Suprapubic skin (tissue), 4 donors: ENCODE measurements around the gene DGUOK. TPM values are rescaled to one million over a fixed set of nuclear protein-coding genes. Genes with fewer than 3 reads are reported as not detected.
A peak's percentile ranks its signal among the peaks of the same experiment; 100 is the strongest.

Experiments
- DNase-seq, 2 donors: peaks; one replicate each; pipeline ENCODE4 v3.0.0-alpha.2; 2019; ENCODE audit warnings: low spot score in 2 of 2
- H3K27ac ChIP-seq: fragments of 200-600 bp; sonication (generic); one replicate; pipeline ENCODE4 v1.5.1; 2019
- H3K27me3 ChIP-seq: fragments of 200-600 bp; sonication (generic); one replicate; pipeline ENCODE4 v1.5.1; 2019
- H3K36me3 ChIP-seq: fragments of 200-600 bp; sonication (generic); one replicate; pipeline ENCODE4 v1.5.1; 2019
- H3K4me1 ChIP-seq: fragments of 200-600 bp; sonication (generic); one replicate; pipeline ENCODE4 v1.5.1; 2019
- H3K4me3 ChIP-seq: fragments of 200-600 bp; sonication (generic); one replicate; pipeline ENCODE4 v1.5.1; 2019; ENCODE audit warnings: mild to moderate bottlenecking
- H3K9me3 ChIP-seq: fragments of 200-600 bp; sonication (generic); one replicate; pipeline ENCODE4 v1.5.1; 2019
- EP300 ChIP-seq: sonication (generic); formaldehyde crosslinking; IDR thresholded peaks from one replicate; pipeline ENCODE4 v1.6.1; 2017; ENCODE audit warnings: antibody characterized with exemption
- POLR2A ChIP-seq, 2 donors: fragments of 450-650 bp; IDR thresholded peaks; one replicate each; pipeline ENCODE4 v1.6.1; 2017; ENCODE audit warnings: antibody characterized with exemption in 2 of 2, mild to moderate bottlenecking in 2 of 2, moderate library complexity in 2 of 2
- POLR2AphosphoS5 ChIP-seq, 3 donors: sonication (generic); formaldehyde crosslinking; IDR thresholded peaks; one replicate each; pipeline ENCODE4 v1.6.1; 2017; ENCODE audit warnings: antibody characterized with exemption in 3 of 3
- WGBS: methylation state at CpG from one replicate; pipeline ENCODE4 v1.1.5; 2018; 5-methylcytosine and 5-hydroxymethylcytosine counted together
- total RNA-seq, 4 donors: library from RNA; depleted of rRNA; stranded (reverse); fragments of >200 nt; gene quantifications; one replicate each; pipeline ENCODE4 v1.1.0, GENCODE V29; 2016
- TF ChIP-seq, protein P1 (sequence below), 2 donors: fragments of 200-600 bp in 1 of 2; fragments of 450-650 bp in 1 of 2; sonication (generic) in 1 of 2; IDR thresholded peaks; one replicate each; pipeline ENCODE4 v1.5.1; 2016 to 2019; ENCODE audit warnings: antibody characterized with exemption in 2 of 2, mild to moderate bottlenecking in 1 of 2, moderate library complexity in 1 of 2

The DGUOK gene
- total RNA-seq, 4 donors from 2014 or later = 26.2 to 74.9 (median 48.1) TPM

DNA sequence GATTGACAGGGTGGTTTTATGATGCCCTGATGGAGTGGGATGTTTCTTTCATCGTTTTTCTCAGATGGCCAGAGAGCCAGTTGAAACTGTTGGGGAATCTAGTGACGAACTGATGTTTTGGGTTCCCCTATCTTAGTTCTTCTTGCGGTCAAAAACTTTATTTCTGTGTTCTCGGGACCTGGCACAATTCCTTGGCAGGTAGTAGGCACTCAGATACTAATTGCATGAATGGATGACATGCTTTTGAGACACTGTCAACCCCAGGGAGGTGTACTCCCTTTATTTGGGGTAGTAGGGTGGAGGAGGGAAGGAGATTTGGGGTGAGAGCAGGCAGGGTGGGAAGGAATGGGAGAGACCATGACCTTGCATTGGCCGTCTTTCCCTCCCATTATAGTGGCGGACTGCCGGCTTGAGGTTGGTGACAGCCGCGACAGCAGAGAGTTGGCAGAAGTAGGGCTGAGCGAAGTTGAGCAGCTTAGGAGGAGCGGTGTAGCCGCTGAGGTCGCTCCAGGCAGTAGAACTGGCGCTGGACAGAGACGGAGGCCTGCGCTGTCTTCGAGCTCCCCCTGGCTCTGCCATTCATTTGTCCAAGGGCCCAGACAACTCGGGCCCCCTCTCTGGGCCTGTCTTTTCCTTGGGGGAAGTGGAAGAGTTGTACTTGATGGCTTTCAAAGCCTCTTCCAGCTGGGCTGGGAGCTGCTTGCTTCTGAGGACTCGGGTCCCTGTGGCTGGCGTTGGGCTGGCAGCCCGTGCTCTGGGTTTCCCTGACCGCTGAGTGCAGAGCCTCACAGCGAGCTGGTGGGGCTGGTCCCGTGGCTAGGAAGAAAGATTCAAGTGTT is 60.6 kb downstream of the DGUOK start:
- no peaks in the 10 kb centered on the region for H3K9me3 ChIP-seq
- H3K36me3 ChIP-seq = no peaks in the 10 kb centered on the region
- DNase-seq = no peak
- no peak for TF ChIP-seq POLR2AphosphoS5 (IDR thresholded peaks at IDR 0.05)
- TF ChIP-seq, protein P1, sequence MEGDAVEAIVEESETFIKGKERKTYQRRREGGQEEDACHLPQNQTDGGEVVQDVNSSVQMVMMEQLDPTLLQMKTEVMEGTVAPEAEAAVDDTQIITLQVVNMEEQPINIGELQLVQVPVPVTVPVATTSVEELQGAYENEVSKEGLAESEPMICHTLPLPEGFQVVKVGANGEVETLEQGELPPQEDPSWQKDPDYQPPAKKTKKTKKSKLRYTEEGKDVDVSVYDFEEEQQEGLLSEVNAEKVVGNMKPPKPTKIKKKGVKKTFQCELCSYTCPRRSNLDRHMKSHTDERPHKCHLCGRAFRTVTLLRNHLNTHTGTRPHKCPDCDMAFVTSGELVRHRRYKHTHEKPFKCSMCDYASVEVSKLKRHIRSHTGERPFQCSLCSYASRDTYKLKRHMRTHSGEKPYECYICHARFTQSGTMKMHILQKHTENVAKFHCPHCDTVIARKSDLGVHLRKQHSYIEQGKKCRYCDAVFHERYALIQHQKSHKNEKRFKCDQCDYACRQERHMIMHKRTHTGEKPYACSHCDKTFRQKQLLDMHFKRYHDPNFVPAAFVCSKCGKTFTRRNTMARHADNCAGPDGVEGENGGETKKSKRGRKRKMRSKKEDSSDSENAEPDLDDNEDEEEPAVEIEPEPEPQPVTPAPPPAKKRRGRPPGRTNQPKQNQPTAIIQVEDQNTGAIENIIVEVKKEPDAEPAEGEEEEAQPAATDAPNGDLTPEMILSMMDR (IDR thresholded peaks at IDR 0.05) = no peak
- TF ChIP-seq POLR2A (IDR thresholded peaks at IDR 0.05) = no peak
- TF ChIP-seq EP300 = no peak
- no peaks in the 10 kb centered on the region for H3K27me3 ChIP-seq
- H3K4me3 ChIP-seq = peak overlapping the region; percentile 74
- 38% methylated on average over 18 of the region's 24 CpGs for WGBS
- H3K27ac ChIP-seq = no peak overlapping the region
- peaks cover 58% of the 10 kb centered on the region for H3K4me1 ChIP-seq

- Histone ChIP-seq H3K9me3 (no peaks in the 10 kb centered on the region), H3K4me1 (peaks cover 52% of the 10 kb centered on the region), H3K36me3 (no peaks in the 10 kb centered on the region), H3K4me3 (peak overlapping the region; percentile 74), H3K27ac (no peak overlapping the region), H3K27me3 (no peaks in the 10 kb centered on the region)
- 44% methylated on average over 7 of the region's 10 CpGs for WGBS
- TF ChIP-seq POLR2A (IDR thresholded peaks at IDR 0.05) (no peak), EP300 (no peak), POLR2AphosphoS5 (IDR thresholded peaks at IDR 0.05) (no peak)
- TF ChIP-seq, protein P1 (IDR thresholded peaks at IDR 0.05) = no peak
- no peak for DNase-seq
Measured at GRCh38 chr2:73987948-73988700, 61.4 kb downstream of the DGUOK start.

GRCh38 chr2:73989972-73990371 is 63.3 kb downstream of the DGUOK start:
- DNase-seq = no peak
- Histone ChIP-seq H3K9me3 (no peaks in the 10 kb centered on the region), H3K27me3 (no peaks in the 10 kb centered on the region), H3K4me3 (no peak overlapping the region), H3K27ac (no peak overlapping the region), H3K36me3 (no peaks in the 10 kb centered on the region), H3K4me1 (peaks cover 49% of the 10 kb centered on the region)
- TF ChIP-seq POLR2AphosphoS5 (IDR thresholded peaks at IDR 0.05) (no peak), EP300 (no peak), POLR2A (IDR thresholded peaks at IDR 0.05) (no peak)
- TF ChIP-seq, protein P1 (IDR thresholded peaks at IDR 0.05) = no peak
- WGBS = 95% methylated on average over 2 of the region's 2 CpGs

- no peaks in the 10 kb centered on the region for H3K9me3 ChIP-seq
- TF ChIP-seq POLR2AphosphoS5 (IDR thresholded peaks at IDR 0.05) (no peak), POLR2A (IDR thresholded peaks at IDR 0.05) (no peak), EP300 (no peak)
- TF ChIP-seq, protein P1 (IDR thresholded peaks at IDR 0.05) = no peak
- H3K4me3 ChIP-seq = no peak overlapping the region
- H3K27ac ChIP-seq = no peak overlapping the region
- H3K4me1 ChIP-seq = peaks cover 51% of the 10 kb centered on the region
- no peaks in the 10 kb centered on the region for H3K36me3 ChIP-seq
- no peaks in the 10 kb centered on the region for H3K27me3 ChIP-seq
- WGBS = 92% methylated on average over 1 of the region's 1 CpG
- DNase-seq = no peak
Measured at GRCh38 chr2:73990531-73990930, 63.9 kb downstream of the DGUOK start.

GRCh38 chr2:73992036-73992435 is 65.4 kb downstream of the DGUOK start:
- H3K27me3 ChIP-seq = no peaks in the 10 kb centered on the region
- no peak overlapping the region for H3K27ac ChIP-seq
- H3K4me3 ChIP-seq = no peak overlapping the region
- TF ChIP-seq POLR2A (IDR thresholded peaks at IDR 0.05) = no peak
- no peak for TF ChIP-seq EP300
- TF ChIP-seq, protein P1 (IDR thresholded peaks at IDR 0.05) = no peak
- no peak for DNase-seq
- H3K36me3 ChIP-seq = no peaks in the 10 kb centered on the region
- WGBS = 90% methylated on average over 4 of the region's 4 CpGs
- peaks cover 40% of the 10 kb centered on the region for H3K4me1 ChIP-seq
- H3K9me3 ChIP-seq = no peaks in the 10 kb centered on the region
